Liver (tissue), 3 donors: ENCODE data around the gene NPAS1.

ENCODE experiments used
- GABPA ChIP-seq, 2 donors: IDR thresholded peaks in 1 of 2; conservative IDR thresholded peaks in 1 of 2; 2 replicates each; pipeline ENCODE4 v1.6.1; 2016; ENCODE audit warnings: antibody characterized with exemption in 2 of 2, mild to moderate bottlenecking in 1 of 2, moderate library complexity in 1 of 2
- TF ChIP-seq, protein P1 (sequence below): fragments of 150-350 bp; IDR thresholded peaks from 2 replicates; pipeline ENCODE4 v1.5.1; 2017; ENCODE audit warnings: improper control_type of control experiment, low read depth, low read length; ENCODE audit not compliant: missing input control
- TF ChIP-seq, protein P2 (sequence below): IDR thresholded peaks from 2 replicates; pipeline ENCODE4 v1.6.1; 2016; ENCODE audit warnings: antibody characterized with exemption
- TF ChIP-seq, protein P3 (sequence below): IDR thresholded peaks from 2 replicates; pipeline ENCODE4 v1.6.1; 2016; ENCODE audit warnings: antibody characterized with exemption, mild to moderate bottlenecking
- TF ChIP-seq, protein P4 (sequence below): IDR thresholded peaks from 2 replicates; pipeline ENCODE4 v1.6.1; 2016; ENCODE audit warnings: antibody characterized with exemption
- TF ChIP-seq, protein P5 (sequence below): IDR thresholded peaks from 2 replicates; pipeline ENCODE4 v1.6.1; 2016; ENCODE audit warnings: antibody characterized with exemption
- donor health status: healthy.
- donor health status: healthy.

DNA sequence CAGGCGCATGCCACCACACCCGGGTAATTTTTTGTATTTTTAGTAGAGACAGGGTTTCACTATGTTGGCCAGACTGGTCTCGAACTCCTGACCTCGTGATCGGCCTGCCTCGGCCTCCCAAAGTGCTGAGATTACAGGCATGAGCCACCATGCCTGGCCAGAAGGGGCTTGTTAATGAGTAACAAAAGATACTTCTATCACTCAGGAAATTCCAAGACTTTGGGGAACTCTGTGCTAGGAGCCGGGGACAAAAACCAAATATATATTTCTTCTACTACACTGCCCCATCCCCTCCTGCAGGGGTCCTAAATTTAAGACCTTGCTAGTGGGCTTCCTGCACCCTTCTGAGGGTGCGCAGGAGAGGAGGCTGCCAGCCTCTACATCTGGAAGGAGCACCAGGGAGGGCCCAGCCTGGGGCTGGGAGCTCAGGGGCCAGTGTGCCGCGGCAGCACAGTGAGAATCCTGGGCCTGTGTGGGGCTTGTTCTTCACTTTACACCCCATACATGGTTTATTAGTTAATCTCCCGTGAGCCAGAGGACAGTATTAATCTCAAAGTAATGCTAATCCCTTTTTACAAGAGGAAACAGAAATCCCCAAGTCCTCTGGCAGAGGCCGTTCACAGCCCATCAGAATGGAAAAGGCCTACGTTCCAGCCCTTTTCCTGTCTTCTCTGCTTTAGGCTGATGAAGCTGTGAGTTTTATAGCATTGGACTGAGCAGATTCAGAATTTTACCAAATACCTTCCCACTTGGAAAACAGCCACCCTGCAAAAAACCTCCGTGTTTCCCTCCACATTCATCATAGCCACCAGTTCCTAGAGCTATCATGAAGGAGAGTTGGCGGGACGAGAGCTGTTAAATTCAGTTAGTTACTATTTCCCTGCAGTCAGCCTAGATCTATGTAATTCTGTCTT is 44.4 kb upstream of the NPAS1 start:
- TF ChIP-seq, protein P1, sequence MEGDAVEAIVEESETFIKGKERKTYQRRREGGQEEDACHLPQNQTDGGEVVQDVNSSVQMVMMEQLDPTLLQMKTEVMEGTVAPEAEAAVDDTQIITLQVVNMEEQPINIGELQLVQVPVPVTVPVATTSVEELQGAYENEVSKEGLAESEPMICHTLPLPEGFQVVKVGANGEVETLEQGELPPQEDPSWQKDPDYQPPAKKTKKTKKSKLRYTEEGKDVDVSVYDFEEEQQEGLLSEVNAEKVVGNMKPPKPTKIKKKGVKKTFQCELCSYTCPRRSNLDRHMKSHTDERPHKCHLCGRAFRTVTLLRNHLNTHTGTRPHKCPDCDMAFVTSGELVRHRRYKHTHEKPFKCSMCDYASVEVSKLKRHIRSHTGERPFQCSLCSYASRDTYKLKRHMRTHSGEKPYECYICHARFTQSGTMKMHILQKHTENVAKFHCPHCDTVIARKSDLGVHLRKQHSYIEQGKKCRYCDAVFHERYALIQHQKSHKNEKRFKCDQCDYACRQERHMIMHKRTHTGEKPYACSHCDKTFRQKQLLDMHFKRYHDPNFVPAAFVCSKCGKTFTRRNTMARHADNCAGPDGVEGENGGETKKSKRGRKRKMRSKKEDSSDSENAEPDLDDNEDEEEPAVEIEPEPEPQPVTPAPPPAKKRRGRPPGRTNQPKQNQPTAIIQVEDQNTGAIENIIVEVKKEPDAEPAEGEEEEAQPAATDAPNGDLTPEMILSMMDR = no peak
- TF ChIP-seq, protein P2, sequence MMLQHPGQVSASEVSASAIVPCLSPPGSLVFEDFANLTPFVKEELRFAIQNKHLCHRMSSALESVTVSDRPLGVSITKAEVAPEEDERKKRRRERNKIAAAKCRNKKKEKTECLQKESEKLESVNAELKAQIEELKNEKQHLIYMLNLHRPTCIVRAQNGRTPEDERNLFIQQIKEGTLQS = no peak
- TF ChIP-seq, protein P3, sequence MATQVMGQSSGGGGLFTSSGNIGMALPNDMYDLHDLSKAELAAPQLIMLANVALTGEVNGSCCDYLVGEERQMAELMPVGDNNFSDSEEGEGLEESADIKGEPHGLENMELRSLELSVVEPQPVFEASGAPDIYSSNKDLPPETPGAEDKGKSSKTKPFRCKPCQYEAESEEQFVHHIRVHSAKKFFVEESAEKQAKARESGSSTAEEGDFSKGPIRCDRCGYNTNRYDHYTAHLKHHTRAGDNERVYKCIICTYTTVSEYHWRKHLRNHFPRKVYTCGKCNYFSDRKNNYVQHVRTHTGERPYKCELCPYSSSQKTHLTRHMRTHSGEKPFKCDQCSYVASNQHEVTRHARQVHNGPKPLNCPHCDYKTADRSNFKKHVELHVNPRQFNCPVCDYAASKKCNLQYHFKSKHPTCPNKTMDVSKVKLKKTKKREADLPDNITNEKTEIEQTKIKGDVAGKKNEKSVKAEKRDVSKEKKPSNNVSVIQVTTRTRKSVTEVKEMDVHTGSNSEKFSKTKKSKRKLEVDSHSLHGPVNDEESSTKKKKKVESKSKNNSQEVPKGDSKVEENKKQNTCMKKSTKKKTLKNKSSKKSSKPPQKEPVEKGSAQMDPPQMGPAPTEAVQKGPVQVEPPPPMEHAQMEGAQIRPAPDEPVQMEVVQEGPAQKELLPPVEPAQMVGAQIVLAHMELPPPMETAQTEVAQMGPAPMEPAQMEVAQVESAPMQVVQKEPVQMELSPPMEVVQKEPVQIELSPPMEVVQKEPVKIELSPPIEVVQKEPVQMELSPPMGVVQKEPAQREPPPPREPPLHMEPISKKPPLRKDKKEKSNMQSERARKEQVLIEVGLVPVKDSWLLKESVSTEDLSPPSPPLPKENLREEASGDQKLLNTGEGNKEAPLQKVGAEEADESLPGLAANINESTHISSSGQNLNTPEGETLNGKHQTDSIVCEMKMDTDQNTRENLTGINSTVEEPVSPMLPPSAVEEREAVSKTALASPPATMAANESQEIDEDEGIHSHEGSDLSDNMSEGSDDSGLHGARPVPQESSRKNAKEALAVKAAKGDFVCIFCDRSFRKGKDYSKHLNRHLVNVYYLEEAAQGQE = no peak
- TF ChIP-seq, protein P4, sequence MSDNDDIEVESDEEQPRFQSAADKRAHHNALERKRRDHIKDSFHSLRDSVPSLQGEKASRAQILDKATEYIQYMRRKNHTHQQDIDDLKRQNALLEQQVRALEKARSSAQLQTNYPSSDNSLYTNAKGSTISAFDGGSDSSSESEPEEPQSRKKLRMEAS = no peak
- TF ChIP-seq GABPA (IDR thresholded peaks at IDR 0.05 in 1 of 2, conservative IDR thresholded peaks at IDR 0.05 in 1 of 2) = no peak
- TF ChIP-seq, protein P5, sequence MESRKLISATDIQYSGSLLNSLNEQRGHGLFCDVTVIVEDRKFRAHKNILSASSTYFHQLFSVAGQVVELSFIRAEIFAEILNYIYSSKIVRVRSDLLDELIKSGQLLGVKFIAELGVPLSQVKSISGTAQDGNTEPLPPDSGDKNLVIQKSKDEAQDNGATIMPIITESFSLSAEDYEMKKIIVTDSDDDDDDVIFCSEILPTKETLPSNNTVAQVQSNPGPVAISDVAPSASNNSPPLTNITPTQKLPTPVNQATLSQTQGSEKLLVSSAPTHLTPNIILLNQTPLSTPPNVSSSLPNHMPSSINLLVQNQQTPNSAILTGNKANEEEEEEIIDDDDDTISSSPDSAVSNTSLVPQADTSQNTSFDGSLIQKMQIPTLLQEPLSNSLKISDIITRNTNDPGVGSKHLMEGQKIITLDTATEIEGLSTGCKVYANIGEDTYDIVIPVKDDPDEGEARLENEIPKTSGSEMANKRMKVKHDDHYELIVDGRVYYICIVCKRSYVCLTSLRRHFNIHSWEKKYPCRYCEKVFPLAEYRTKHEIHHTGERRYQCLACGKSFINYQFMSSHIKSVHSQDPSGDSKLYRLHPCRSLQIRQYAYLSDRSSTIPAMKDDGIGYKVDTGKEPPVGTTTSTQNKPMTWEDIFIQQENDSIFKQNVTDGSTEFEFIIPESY = no peak
